Measurements from ENCODE around the gene AOAH. TPM values are rescaled to one million over a fixed set of nuclear protein-coding genes. Genes with fewer than 3 reads are reported as not detected.

Gene AOAH
- total and polyA plus RNA-seq, 2 donors (not counting 3 experiments of a cell fraction or from before 2014, with no cell fraction given): not detected

DNA sequence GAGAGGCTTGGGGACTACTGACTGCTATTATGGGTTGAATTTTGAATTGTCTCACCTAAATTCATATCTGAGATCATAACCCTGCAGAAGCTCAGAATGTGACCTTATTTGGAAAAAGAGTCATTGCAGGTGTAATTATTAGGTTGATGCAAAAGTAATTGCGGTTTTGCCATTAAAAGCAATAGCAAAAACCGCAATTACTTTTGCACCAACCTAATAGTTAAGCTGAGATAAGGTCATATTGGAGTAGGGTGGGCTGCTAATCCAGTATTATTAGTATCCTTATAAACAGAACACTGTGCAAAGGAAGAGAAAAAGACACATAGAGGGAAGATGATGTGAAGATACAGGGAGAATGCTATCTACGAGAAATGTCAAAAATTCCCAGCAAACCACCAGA, 82.3 kb downstream of the AOAH start:
- no peaks in the 10 kb centered on the region for H4K20me1 ChIP-seq (replicated peaks; ENCODE audit: control insufficient read depth, extremely low read depth, insufficient read depth, low read length)
- H3K4me1 ChIP-seq (ENCODE audit: control insufficient read depth, extremely low read depth, insufficient read depth, low read length): no peaks in the 10 kb centered on the region
- DNase-seq (ENCODE audit: low read depth, low spot score) (no peak), FAIRE-seq (no peak)
- intact Hi-C loops (cut with micrococcal nuclease): no loop called here
- no peaks in the 10 kb centered on the region for H3K36me3 ChIP-seq (ENCODE audit: control insufficient read depth in 2 of 2, extremely low read depth in 1 of 2, insufficient read depth in 2 of 2, low read length in 2 of 2)
- no peak overlapping the region for H3K27ac ChIP-seq (ENCODE audit: insufficient read depth, low read depth, low read length)
- H3K79me2 ChIP-seq (ENCODE audit: control insufficient read depth, insufficient read depth, low read length): no peaks in the 10 kb centered on the region
- POLR2A ChIA-PET: no interaction called here
- no TSS peak for BruUV-seq (replicated peaks)
- no peak overlapping the region for H3K4me3 ChIP-seq (replicated peaks in 1 of 3; ENCODE audit: insufficient read depth in 1 of 3, low read depth in 1 of 3, low read length in 3 of 3)
- dilution Hi-C loops (cut with MboI; ENCODE audit: extremely low pct_ligation_motif_present, low sequenced_read_pairs): no loop called here
- no peak overlapping the region for H3K9ac ChIP-seq (replicated peaks; ENCODE audit: extremely low read depth, insufficient read depth, low read length)
- peaks cover 0 to 2% of the 10 kb centered on the region in 2 experiments for H3K27me3 ChIP-seq (ENCODE audit: control insufficient read depth in 2 of 2, insufficient read depth in 2 of 2, low read length in 2 of 2)
- no peak overlapping the region for H3K4me2 ChIP-seq (ENCODE audit: insufficient read depth, low read length)
- no peaks in the 10 kb centered on the region for H3K9me3 ChIP-seq (replicated peaks; ENCODE audit: control insufficient read depth, insufficient read depth, low read length)
- H3K9me1 ChIP-seq (replicated peaks; ENCODE audit: control insufficient read depth, extremely low read depth, insufficient read depth, low read length): no peaks in the 10 kb centered on the region
- TF ChIP-seq, protein P1, sequence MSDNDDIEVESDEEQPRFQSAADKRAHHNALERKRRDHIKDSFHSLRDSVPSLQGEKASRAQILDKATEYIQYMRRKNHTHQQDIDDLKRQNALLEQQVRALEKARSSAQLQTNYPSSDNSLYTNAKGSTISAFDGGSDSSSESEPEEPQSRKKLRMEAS (IDR thresholded peaks at IDR 0.05; ENCODE audit: insufficient read depth, insufficient read length): no peak
- TF ChIP-seq EZH2 (IDR thresholded peaks at IDR 0.05; ENCODE audit: borderline replicate concordance, low read depth, low read length, severe bottlenecking): no peak
- TF ChIP-seq GATA2 (IDR thresholded peaks at IDR 0.05; ENCODE audit: insufficient read depth, insufficient read length, low read depth, low read length): no peak
- TF ChIP-seq FOS (IDR thresholded peaks at IDR 0.05; ENCODE audit: borderline replicate concordance, insufficient read depth, low read length): no peak
- TF ChIP-seq JUN (IDR thresholded peaks at IDR 0.05; ENCODE audit: borderline replicate concordance, insufficient read depth, insufficient read length, low read depth): no peak
- TF ChIP-seq, protein P2, sequence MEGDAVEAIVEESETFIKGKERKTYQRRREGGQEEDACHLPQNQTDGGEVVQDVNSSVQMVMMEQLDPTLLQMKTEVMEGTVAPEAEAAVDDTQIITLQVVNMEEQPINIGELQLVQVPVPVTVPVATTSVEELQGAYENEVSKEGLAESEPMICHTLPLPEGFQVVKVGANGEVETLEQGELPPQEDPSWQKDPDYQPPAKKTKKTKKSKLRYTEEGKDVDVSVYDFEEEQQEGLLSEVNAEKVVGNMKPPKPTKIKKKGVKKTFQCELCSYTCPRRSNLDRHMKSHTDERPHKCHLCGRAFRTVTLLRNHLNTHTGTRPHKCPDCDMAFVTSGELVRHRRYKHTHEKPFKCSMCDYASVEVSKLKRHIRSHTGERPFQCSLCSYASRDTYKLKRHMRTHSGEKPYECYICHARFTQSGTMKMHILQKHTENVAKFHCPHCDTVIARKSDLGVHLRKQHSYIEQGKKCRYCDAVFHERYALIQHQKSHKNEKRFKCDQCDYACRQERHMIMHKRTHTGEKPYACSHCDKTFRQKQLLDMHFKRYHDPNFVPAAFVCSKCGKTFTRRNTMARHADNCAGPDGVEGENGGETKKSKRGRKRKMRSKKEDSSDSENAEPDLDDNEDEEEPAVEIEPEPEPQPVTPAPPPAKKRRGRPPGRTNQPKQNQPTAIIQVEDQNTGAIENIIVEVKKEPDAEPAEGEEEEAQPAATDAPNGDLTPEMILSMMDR (IDR thresholded peaks at IDR 0.05; ENCODE audit: extremely low read depth in 1 of 2, insufficient read depth in 1 of 2, low read depth in 1 of 2, low read length in 2 of 2): no peak
- no peak for TF ChIP-seq MYC (IDR thresholded peaks at IDR 0.05; ENCODE audit: low read depth, low read length)
- no peak for TF ChIP-seq POLR2AphosphoS5 (IDR thresholded peaks at IDR 0.05; ENCODE audit: insufficient read depth, low read depth, low read length)
- TF ChIP-seq POLR2A (IDR thresholded peaks at IDR 0.05; ENCODE audit: low read depth, low read length): no peak
- CTCF ChIA-PET: no interaction called here
- no peak overlapping the region for H2AFZ ChIP-seq (ENCODE audit: low read depth, low read length)

All from endothelial cell of umbilical vein (primary cell).